HG03521 (cell line): ENCODE results near the gene RNF26.

Experiments
- ATAC-seq: cut with Tn5 transposase; IDR thresholded peaks from one replicate; pipeline ENCODE4 v1.9.1; 2021; ENCODE audit warnings: mild to moderate bottlenecking, moderate library complexity; ENCODE audit not compliant: unreplicated experiment

The RNF26 gene

DNA sequence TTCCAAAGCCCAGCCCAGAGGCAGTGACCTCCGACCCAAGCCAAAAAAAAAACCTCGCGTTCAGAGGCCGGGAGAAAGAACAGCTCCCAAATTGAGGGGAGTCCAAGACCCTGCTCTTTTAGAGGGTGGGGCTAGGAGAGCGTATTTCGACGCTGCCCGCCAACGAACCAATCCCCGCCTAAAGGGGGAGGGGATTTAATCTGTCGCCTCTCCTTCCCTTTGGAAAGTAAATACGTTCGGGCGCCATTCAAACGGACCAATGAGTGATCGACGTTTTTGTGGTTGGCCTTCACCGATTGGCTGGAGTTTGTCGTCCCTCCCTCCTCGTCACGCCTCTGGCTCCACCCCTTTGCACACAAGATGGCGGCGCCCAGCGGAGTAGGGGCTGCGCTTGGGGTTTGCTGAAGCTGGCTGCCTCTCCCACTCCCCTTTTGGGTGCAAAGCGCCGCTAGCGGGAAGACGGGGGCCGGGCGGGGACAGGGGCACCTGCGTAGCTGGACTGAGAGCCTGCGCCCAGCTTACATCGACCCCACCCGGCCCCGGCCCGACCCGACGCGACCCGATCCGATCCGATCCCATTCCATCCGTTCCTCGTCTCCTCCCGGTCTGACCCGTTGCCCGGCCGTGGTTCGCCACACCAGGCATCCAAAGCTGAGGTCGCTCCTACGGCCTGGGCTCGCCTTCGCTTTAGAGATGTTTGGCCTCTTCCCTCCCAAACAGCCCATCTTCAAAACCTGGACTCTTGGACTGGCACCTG, at the start of gene RNF26:
TSS of gene RNF26 (plus strand) at position 354 of the 757 bp plus-strand sequence. CDS start 596 bp downstream, outside the sequence.
- peak; percentile 92 for ATAC-seq

DNA sequence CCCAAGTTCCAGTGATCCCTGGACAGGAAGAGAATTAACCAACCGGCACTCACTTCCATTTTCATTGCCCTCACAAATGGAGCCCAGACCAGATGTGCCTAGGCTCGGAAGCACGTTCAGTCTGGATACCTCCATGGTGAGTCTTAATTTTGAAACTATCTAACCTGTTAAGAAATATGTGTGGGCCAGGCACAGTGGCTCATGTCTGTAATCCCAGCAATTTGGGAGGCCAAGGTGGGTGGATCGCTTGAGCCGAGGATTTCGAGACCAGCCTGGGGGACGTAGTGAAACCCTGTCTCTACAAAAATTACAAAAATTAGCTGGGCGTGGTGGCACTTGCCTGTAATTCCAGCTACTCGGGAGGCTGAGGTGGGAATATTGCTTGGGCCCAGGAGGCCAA, 48.9 kb upstream of the RNF26 start:
- ATAC-seq = no peak

DNA sequence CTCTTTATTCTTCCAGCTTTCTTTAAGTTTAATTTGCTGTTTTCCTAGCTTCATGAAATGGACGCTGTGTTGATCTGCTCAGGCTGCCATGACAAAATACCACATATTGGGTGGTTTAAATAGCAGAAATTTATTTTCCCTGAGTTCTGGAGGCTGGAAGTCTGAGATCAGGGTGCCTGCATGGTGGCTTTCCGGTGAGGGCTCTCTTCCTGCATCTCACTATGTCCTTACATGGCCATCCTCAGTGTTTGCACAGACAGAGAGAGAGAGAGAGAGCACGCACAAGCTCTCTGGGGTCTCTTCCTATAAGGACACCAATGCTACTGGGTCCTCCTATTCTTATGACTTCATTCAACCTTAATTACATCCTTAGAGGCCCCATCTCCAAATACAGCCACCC, 46.1 kb upstream of the RNF26 start:
- ATAC-seq = no peak

DNA sequence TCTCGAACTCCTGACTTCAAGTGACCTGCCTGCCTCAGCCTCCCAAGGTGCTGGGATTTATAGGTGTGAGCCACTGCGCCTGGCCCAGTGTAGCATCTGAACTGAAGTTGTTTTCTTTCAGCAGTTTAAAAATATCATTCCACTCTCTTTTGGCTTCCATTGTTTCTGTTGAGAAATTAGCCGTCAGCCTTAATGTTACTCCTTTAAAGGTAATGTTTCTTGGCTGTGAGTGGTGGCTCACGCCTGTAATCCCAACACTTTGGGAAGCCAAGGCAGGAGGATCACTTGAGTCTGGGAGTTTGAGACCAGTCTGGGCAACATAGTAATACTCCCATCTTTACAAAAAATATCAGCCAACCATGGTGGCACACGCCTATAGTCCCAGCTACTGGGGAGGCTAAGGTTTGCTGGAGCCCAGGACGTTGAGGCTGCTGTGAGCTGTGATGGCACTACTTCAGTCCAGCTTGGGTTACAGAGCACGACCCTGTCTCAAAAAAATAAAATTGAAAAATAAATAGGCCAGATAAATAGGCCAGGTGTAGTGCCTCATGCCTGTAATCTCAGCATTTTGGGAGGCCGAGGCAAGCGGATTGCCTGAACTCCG, 43.3 kb upstream of the RNF26 start:
- no peak for ATAC-seq

DNA sequence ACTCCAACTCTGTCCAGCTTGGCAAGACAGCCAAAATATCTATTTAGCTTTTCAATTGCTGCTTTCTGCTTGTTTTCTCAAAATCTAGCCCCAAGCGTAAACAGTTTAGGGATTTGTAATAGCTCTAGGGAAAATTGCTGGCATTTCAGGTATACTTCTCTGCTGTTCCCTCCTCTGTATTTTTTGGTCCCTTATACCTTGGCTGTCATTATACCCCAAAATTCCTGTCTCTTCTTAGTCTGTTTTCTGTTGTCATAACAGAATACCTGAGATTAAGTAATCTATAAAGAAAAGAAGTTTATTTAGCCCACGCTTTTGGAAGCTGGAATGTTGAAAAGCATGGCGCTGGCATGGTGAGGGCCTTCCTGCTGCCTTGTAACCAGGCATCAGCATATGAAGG, 40.9 kb upstream of the RNF26 start:
- ATAC-seq = no peak

DNA sequence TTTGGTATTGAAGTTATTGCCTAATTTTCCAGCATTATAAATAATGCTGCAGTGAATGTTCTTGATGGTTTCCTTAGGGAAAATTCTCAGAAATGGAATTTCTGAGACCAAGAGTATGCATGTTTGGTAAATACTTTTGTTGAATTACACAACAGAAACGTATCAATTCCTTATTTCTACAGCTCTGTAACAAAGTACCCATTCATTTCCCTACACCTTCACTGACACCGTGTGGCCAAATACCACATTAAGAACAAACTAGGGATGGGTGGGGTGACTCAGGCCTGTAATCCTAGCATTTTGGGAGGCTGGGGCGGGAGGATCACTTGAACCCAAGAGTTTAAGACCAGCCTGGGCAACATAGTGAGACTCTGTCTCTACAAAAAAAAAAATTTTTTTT, 39.1 kb upstream of the RNF26 start:
- no peak for ATAC-seq

DNA sequence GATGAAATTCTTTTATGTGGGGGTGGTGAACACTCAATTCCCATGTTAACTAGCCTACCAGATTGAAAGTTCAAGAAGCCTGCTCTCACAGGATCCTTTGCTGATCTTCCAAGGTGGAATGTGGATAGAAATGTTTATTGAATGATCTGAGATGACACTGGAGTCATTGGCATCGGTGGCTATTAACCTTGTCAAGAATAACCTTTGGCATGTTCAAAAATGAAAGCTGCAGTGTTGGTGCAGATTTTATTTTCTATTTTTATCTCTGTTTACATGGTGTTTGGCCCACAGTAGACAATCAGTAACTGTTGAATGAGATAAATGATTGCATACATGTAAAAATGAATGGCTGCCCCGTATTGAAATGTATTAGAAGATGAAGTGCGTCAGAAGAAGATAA, 36.4 kb upstream of the RNF26 start:
- ATAC-seq = no peak

DNA sequence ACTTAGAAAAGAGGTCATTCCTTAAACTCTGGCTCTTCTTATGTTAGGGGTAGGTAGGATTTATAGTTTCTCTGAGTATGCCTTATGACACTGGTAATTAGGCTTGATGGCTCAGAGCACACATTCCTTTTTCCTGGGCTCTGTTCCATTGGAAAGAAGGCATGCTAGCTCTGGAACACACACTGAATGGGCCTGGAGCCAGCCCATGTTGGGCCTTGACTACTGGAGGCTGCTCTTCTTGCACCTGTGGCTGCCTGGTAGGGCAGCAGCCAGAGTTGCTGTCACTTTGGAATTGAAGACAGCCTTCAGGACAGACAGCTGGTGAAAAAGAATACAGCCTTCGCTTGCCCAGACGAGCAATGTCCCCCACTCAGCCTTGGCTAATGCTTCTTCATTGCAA, 35.6 kb upstream of the RNF26 start:
- no peak for ATAC-seq

DNA sequence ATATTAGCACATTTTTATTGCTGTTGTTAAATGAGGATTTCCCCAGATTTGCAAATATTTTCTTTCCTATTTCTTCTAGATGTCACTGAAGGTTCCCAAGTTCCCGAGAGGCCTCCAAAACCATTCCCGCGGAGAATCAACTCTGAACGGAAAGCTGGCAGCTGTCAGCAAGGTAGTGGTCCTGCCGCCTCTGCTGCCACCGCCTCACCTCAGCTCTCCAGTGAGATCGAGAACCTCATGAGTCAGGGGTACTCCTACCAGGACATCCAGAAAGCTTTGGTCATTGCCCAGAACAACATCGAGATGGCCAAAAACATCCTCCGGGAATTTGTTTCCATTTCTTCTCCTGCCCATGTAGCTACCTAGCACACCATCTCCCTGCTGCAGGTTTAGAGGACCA, 34.9 kb upstream of the RNF26 start:
- ATAC-seq = no peak

DNA sequence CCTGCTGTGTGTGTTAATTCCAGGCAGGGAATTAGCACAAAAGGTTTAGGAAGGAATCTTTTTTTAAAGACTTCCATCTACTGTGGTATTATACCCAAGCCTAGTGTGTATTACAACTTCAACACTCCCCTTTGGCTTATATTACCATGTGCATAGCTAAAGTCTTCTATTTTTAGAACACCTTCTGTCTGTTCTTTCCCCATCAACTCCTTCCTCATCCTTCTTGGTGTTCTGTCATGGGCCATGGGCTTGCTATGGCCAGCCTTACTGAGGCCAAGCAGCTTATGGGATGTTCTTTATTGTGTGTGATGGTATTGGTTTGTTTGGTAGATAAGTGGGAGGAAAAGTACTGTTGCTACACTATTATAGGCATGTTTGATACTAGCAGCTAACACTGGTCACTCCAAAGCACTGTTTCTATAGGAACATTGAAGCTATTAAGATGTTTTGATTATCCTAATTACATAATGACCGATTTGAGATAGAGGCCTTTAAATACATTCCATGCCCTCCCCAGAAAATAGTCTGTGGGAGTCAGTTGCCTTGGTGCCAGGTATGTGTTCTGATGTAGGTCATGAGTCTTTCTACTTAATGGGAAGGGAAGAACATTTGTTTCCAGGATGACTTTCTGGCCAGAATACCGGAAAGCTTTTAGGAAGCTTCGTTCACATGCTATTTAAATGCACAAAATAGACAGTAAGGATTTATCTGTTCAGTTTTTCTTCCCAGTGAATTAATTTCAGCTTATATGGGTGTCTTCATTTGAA, 33.9 kb upstream of the RNF26 start:
- no peak for ATAC-seq

DNA sequence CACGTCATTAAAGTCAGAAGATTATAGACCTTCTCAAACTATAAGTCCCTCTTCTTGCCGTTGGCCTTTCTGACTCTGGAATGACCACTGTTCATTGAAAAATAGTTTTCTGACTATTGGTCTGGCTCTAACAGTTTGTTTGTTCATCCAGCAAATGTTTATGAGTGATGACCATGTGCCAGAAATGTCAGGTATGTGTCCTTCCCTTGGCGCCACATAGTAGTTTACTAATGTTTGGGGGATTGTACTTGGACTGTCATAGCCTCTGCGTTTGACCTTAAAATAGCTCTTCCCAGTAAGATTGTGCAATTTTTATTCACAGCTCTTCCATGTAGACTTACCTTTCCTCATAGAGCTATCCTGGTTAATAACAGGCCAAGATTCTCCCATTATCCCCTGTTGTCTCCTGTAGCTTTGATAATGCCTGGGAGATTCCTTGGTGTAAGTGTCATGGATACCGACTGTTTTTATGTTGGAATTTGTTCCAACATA, 31.1 kb upstream of the RNF26 start:
- no peak for ATAC-seq

DNA sequence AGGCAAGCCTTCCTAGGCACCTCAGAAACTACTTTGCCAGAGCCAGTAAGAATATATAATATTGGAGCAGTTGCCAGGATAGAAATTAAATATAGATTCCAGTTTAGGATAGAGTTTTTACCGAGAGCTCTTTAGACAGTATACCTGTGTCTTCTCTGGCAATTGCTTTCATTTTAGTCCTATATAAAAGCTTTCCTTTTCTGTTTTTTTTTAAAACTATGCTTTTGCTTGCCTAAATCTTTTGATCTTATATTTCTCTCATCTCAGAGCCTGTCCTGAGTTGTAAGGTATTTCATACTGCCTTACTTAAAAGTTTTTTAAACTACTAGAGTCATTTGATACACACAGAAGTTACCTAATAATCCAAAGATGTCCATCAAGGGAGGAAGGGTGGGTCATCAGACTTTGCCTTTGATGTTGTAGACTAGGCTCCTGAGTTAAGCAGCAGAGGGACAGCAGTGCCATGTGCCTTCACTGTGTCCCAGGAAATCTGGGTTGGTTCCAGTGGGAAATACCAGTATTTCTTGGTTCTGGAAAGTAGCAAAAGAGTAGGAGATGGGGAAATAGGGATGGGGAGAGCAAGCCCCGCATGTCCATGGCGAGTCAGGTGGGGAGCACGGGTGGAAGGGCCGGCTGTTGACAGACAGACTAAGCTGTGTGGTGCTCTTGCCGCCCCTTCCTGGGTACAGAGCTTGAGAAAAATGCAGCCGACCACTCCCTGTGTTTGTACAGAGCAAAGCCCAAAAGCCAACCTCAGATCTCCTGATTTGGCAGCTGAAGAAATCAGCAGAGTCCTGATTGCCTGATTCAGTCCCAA, 28.6 kb upstream of the RNF26 start:
- ATAC-seq = no peak

DNA sequence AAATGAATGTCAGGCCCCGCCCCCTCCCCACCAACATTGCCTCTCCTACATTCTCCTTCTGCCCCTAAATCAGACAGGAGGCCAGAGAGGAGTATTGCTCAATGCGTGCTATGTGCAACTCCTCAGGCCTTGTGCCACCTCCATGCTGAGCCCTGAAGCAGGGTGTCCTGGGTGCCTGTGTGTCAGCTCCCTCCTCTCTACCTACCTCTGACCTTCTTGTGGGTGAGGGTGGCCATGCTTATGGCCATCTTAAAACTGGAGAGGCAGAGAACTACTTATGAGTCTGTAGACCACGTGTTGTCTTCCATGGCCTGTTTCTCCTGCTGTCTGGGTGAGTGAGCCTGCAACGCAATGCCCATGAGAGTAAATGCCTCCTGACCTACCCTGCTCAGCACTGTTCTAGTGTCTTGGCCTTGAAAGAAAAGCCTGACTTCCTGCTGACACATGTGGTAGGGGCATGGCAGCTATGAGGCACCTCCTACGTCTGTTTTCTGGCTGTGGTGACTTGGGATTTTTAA, 27.9 kb upstream of the RNF26 start:
- no peak for ATAC-seq

DNA sequence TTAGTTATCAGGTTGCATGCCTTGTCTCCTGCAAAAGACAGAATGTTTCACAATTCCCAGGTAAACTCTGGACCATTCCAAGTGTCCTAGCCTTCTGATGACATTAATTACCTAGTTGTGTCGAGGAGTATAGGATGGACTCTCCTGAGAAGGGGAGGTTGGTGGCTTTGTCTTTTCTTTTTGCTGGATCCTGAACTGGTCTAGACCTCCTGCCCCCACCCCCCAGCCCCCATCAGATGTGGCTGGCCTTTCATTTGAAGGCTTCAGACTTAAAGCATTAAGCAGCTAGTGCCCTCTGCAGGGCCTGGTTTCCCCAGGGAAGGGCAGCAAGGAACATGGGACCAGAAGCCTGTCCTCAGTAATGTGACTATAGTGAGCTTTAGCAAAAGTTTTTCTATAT, 27.1 kb upstream of the RNF26 start:
- ATAC-seq = no peak

DNA sequence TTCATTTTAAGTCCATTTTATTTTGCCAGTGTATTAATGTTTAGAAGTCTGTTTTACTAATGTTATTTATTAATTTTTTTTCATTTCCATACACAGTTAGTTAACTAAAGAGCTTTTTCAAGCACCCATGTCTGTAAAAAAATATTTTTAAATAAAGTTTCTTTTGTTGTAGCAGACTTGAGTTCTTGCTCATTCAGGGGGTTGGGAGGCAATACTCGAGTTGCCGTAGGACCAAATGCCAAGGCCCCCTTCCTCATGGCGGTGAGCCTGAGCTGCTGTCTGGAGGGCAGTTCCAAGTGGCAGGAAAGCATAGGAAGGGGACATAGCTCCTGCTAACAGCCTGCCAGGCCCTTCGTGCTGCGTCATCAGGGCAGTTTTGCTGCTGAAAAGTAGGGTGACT, 26.4 kb upstream of the RNF26 start:
- ATAC-seq = no peak

DNA sequence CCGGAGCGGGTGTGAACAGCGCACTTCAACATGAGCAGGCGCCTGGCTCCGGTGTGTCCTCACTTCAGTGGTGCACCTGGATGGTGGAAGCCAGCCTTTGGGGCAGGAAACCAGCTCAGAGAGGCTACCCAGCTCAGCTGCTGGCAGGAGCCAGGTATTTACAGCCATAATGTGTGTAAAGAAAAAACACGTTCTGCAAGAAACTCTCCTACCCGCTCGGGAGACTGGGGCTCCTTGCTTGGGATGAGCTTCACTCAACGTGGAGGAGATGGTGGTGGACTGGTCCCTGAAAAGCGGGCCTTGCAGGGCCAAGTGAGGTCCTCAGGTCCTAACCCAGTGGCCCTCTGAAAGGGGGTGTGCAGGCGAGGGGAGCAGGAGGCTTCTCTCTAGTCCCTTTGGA, 24.9 kb upstream of the RNF26 start:
- no peak for ATAC-seq

DNA sequence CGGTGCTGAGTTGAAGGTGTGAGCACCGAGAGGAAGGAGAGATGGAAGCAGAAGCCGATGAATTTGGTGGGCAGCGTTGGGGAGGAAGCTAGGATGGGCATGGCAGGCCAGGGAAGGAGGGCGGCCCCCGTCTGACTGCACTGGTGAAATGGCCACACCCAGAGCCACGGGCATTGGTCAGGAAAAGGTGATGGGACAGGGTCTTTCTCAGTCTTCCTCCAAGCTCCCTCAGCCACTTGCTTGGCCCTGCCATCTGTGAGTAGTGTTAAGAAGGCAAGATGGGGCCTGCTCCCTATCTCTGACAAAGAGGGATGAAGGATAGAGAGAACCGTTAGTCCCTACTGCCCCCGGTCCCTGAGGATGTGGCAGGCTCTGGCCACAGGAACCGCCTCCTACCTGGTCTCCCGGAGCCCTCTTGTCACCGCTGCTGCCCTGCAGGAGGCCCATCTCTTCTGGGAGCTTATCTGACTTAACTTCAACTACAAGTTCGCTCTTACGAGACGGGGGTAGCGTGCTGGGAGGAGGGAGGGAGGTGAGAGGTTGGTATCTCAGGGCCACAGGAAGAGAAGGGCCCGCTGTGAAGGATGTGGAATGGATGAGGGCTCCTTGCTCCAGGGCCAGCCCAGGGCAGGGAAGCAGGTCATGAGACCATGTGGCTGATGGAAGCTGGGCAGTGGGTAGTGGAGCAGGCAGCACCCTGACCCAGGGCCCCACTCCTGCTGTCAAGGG, 24.2 kb upstream of the RNF26 start:
- no peak for ATAC-seq

DNA sequence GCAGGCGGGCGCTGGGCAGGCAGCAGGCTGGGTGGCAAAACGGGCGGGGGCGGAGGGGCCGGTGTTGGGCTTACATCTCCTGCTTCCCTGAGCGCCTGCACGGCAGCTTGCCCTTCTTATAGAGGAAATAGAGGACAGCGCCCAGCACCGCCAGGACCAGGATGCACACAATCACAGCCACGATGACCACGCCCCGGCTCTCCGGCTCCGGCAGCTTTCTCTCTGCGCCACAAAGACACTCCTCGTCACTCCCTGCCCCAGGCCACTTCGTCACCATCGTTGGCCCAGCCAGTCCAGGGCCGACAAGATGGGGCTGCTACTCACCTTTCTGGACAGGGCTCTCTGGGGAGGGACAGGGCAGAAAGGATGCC, 23.7 kb upstream of the RNF26 start:
- ATAC-seq = no peak

DNA sequence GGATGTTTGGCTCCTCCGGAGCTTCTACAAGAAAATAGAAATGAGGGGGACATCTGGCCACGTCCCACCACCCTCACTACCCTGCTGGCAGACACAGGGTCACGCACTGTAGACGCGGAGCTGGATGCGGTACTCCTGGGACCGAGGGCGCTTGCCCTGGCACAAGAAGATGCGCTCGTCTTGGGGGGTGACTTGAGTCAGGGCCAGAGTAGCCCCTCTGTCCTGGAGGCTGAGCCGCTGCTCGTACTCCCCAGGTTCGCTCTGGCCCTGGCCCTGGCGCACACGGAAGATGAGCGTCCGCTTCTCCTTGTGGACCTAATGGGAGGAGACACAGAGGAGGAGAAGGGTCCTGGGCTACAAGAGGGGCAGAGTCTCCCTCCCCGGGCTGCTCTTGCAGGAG, 19.6 kb upstream of the RNF26 start:
- ATAC-seq = no peak
